Fibroblast of the aortic adventitia (primary cell): ENCODE data around the gene DAND5. TPM values are rescaled to one million over a fixed set of nuclear protein-coding genes. Genes with fewer than 3 reads are reported as not detected.
"Not testable (repeated sequence)": the region's sequence is repeated elsewhere in the genome, so short reads cannot be mapped to it uniquely, and the experiment has no call there.

Experiments
- DNase-seq: peaks from one replicate; pipeline ENCODE4 v3.0.0-alpha.2; 2010; ENCODE audit warnings: low read depth
- H3K4me3 ChIP-seq: 2 replicates; pipeline ENCODE4 v1.5.1; 2011; ENCODE audit warnings: low read depth, mild to moderate bottlenecking, control low read depth, low read length, moderate library complexity
- CTCF ChIP-seq: IDR thresholded peaks from 2 replicates; pipeline ENCODE4 v1.5.1; 2011; ENCODE audit warnings: mild to moderate bottlenecking, low read length, control low read depth, inconsistent platforms; ENCODE audit not compliant: insufficient read depth
- total RNA-seq: library from RNA; depleted of rRNA; stranded (reverse); fragments of >200 nt; gene quantifications from 2 replicates; pipeline ENCODE4 v1.2.3, GENCODE V29; 2012; ENCODE audit warnings: low replicate concordance

Gene DAND5
- total RNA-seq, 1 donor: 0.18 TPM

- peak; percentile 93 for DNase-seq
- TF ChIP-seq CTCF: no peak
Measured at GRCh38 chr19:12952488-12953137, 16.8 kb upstream of the DAND5 start.

GRCh38 chr19:12953138-12953798, 16.1 kb upstream of the DAND5 start:
- peak overlapping the region; percentile 35 for H3K4me3 ChIP-seq
- DNase-seq: no peak
- no peak for TF ChIP-seq CTCF

More at GRCh38 chr19:12952488-12953137, 16.8 kb upstream of the DAND5 start:
- H3K4me3 ChIP-seq: no peak overlapping the region

GRCh38 chr19:12953799-12954611, 15.4 kb upstream of the DAND5 start:
- DNase-seq: no peak
- H3K4me3 ChIP-seq: no peak overlapping the region
- no peak for TF ChIP-seq CTCF

- no peak for TF ChIP-seq CTCF
- no peak for DNase-seq
- no peak overlapping the region for H3K4me3 ChIP-seq
Measured at GRCh38 chr19:12954612-12954962, 14.8 kb upstream of the DAND5 start.

GRCh38 chr19:12955575-12955974, 13.8 kb upstream of the DAND5 start:
- DNase-seq: not testable (repeated sequence)
- peak overlapping the region; percentile 99 for H3K4me3 ChIP-seq

GRCh38 chr19:12955996-12956395, 13.4 kb upstream of the DAND5 start:
- peak overlapping the region; percentile 99 for H3K4me3 ChIP-seq
- no peak for DNase-seq
- no peak for TF ChIP-seq CTCF
